Activated CD8-positive, alpha-beta T cell treated with anti-CD3 and anti-CD28 coated beads for 36 hours (primary cell): ENCODE results near the gene SURF1. TPM values are rescaled to one million over a fixed set of nuclear protein-coding genes. Genes with fewer than 3 reads are reported as not detected.
"Not testable (repeated sequence)": the region's sequence is repeated elsewhere in the genome, so short reads cannot be mapped to it uniquely, and the experiment has no call there.

Experiments used
- ATAC-seq: fragments of 200-7000 bp; cut with Tn5 transposase; one replicate; pipeline ENCODE4 v1.10.0; 2021; ENCODE audit warnings: mild to moderate bottlenecking, moderate library complexity
- CTCF ChIA-PET: fragments of 350-600 bp; sonication (Branson Sonifier 250); formaldehyde crosslinking; loops from one replicate; lab custom pipeline; 2021; ENCODE audit warnings: antibody characterized with exemption; lab: Charles Lee
- POLR2A ChIA-PET: fragments of 350-600 bp; sonication (Branson Sonifier 250); formaldehyde crosslinking; loops from one replicate; lab custom pipeline; 2021; ENCODE audit warnings: antibody characterized with exemption; lab: Charles Lee
- DNase-seq: peaks from one replicate; pipeline ENCODE4 v3.0.0-alpha.2; 2020
- H3K27ac Mint-ChIP-seq: one replicate; pipeline ENCODE4 v1.8.0; 2021; ENCODE audit warnings: mild to moderate bottlenecking, mixed read lengths
- H3K27me3 Mint-ChIP-seq: one replicate; pipeline ENCODE4 v1.8.0; 2021; ENCODE audit warnings: mixed read lengths
- H3K36me3 Mint-ChIP-seq: one replicate; pipeline ENCODE4 v1.8.0; 2021; ENCODE audit warnings: low read depth, mixed read lengths
- H3K4me1 Mint-ChIP-seq: one replicate; pipeline ENCODE4 v1.8.0; 2021; ENCODE audit warnings: low read depth, mixed read lengths
- H3K4me3 Mint-ChIP-seq: one replicate; pipeline ENCODE4 v1.8.0; 2021; ENCODE audit warnings: mild to moderate bottlenecking, moderate library complexity, mixed read lengths
- H3K9me3 Mint-ChIP-seq: one replicate; pipeline ENCODE4 v1.8.0; 2021; ENCODE audit warnings: mixed read lengths
- intact Hi-C: fragments of 100-400 bp; cut with micrococcal nuclease; formaldehyde crosslinking; loops from one replicate; pipeline ENCODE4 v1.10.0; 2022
- total RNA-seq, 2 experiments: library from RNA; stranded (reverse); gene quantifications; one replicate each; pipeline ENCODE4 v1.2.3, GENCODE V29; 2021
- TF ChIP-seq, protein P1 (sequence below): fragments of 200-600 bp; IDR thresholded peaks from one replicate; pipeline ENCODE4 v1.8.0; 2022; ENCODE audit warnings: antibody characterized with exemption, mild to moderate bottlenecking

SURF1 gene
- total RNA-seq, 2 experiments from 2014 or later = 22.1 to 25.3 TPM

DNA sequence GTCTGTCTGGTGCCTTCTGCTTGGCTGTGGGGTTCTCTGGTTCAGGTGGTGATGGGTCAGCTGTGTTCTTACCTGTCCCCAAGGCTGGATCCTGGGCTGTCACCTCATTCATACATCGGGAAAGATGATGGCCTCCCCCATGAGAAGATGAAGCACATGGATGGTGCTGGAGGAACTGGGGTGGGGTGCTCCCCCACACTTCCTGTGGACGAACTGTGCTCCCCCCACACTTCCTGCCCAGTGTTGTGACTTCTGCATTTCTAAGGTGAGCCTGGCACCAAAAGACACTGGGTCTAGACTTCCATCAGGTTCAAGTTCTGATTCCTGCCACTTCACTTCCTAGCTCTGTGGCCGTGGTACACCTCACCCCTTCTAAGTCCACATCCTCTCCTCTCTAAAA, 16.0 kb downstream of the SURF1 start:
- ChIA-PET POLR2A (interaction anchor here (24.9 kb wide), 1 partner anchor 21 kb away, joined by 872 read pairs; the partner anchor contains the start of genes MED22, RPL7A, SURF1 and SURF2), CTCF (interaction anchor here (0.7 to 1.9 kb wide), 7 partner anchors 8 to 140 kb away, joined by 3 to 7 read pairs (median 3); partner anchors contain the start of genes MED22 and RPL7A)
- no peaks in the 10 kb centered on the region for H3K27me3 Mint-ChIP-seq
- intact Hi-C loops = no loop called here
- H3K27ac Mint-ChIP-seq = peak overlapping the region; percentile 78
- DNase-seq = no peak
- peaks cover 37% of the 10 kb centered on the region for H3K4me1 Mint-ChIP-seq
- H3K4me3 Mint-ChIP-seq = no peak overlapping the region
- ATAC-seq = no peak
- H3K9me3 Mint-ChIP-seq = no peaks in the 10 kb centered on the region
- TF ChIP-seq, protein P1, sequence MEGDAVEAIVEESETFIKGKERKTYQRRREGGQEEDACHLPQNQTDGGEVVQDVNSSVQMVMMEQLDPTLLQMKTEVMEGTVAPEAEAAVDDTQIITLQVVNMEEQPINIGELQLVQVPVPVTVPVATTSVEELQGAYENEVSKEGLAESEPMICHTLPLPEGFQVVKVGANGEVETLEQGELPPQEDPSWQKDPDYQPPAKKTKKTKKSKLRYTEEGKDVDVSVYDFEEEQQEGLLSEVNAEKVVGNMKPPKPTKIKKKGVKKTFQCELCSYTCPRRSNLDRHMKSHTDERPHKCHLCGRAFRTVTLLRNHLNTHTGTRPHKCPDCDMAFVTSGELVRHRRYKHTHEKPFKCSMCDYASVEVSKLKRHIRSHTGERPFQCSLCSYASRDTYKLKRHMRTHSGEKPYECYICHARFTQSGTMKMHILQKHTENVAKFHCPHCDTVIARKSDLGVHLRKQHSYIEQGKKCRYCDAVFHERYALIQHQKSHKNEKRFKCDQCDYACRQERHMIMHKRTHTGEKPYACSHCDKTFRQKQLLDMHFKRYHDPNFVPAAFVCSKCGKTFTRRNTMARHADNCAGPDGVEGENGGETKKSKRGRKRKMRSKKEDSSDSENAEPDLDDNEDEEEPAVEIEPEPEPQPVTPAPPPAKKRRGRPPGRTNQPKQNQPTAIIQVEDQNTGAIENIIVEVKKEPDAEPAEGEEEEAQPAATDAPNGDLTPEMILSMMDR = no peak
- peaks cover 58% of the 10 kb centered on the region for H3K36me3 Mint-ChIP-seq

DNA sequence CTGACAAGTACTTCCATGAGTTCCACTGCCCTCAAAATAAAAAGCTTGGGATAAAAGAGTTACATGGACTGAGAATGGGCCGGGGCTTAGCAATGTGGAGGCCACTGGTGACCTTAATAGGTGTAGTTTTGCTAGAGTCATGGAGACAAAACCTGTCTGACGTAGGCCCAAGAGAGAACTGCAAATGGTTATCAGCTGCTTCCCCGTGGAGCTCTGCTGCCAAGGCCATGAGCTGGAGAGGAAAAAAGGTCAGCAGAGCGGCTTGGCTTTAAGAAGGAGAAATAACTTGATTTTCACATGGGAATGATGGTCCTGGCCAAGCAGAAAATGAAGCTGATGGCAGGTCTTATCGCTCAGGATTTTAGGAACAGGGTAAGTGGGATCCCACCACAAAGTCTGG, 16.6 kb downstream of the SURF1 start:
- no peak overlapping the region for H3K4me3 Mint-ChIP-seq
- H3K27ac Mint-ChIP-seq = peak overlapping the region; percentile 78
- no peaks in the 10 kb centered on the region for H3K27me3 Mint-ChIP-seq

DNA sequence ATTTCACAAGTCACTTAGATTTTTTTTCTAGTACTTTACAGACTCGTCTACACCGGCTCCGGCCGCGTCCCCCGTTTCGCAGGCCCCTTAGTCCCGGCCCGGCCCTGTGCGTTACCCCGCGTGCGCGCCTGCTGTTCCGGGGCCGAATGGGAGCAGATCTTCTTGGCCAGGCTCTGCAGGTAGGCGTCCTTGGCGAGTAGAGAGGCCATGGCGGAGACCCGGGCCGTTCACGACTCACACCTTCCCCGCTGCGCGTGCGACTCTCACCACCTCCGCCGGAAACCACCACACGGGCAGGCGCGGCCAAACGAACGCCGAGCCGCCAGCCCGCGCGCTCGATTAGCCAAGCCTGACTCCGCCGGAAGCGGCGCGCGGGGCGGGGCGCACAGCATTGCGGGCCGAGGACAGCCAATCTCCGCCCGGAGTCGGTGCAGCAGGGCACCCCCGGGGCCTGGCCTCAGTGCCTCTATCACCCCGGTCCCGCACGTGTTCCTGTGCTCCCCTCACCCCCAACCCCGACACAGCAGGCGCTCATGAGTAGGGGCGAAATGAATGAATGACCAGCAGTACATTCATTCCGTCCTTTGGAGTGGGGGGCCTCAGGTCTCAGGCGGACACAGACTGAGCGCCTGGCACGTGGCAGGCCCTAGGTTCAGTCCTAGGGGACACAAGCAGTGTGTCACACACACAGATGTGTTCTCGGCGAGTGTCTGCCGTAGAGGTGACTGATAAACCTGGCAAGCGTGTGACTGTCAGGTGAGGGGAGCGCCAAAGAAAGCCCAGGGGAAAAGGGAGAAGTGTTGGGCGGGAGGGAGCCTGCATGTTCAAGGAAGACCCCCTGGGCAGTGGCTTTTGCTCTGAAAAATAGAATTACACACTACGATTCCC, 20.1 kb downstream of the SURF1 start, which contains the start of gene SURF6:
Gene SURF6, minus strand, starts transcription at position 265 of the 888 bp plus-strand sequence. Its CDS starts 56 bp downstream, at position 209.
- peak within 1 kb of the TSS; percentile 97 for H3K4me3 Mint-ChIP-seq
- H3K27me3 Mint-ChIP-seq = no peaks in the 10 kb centered on the region
- TF ChIP-seq, protein P1 = no peak
- H3K4me1 Mint-ChIP-seq = peaks cover 48% of the 10 kb centered on the region
- peaks cover 78% of the 10 kb centered on the region for H3K36me3 Mint-ChIP-seq
- ATAC-seq (peak; percentile 96), DNase-seq (peak; percentile 95)
- POLR2A ChIA-PET = interaction anchor here (1.5 to 24.9 kb wide), 4 partner anchors 12 to 35 kb away, joined by 5 to 872 read pairs (median 15); partner anchors contain the start of genes MED22, RPL7A, SURF1 and SURF2
- H3K9me3 Mint-ChIP-seq = no peaks in the 10 kb centered on the region
- intact Hi-C loops = no loop called here
- CTCF ChIA-PET = interaction anchor here (2.0 kb wide), 1 partner anchor 97 kb away, joined by 5 read pairs; no protein-coding TSS in a partner anchor
- H3K27ac Mint-ChIP-seq = peak within 1 kb of the TSS; percentile 94

More for the DNA sequence above, 16.6 kb downstream of the SURF1 start:
- intact Hi-C loops = no loop called here
- H3K4me1 Mint-ChIP-seq = peaks cover 40% of the 10 kb centered on the region
- H3K36me3 Mint-ChIP-seq = peaks cover 63% of the 10 kb centered on the region
- POLR2A ChIA-PET = interaction anchor here (24.9 kb wide), 1 partner anchor 22 kb away, joined by 872 read pairs; the partner anchor contains the start of genes MED22, RPL7A, SURF1 and SURF2
- CTCF ChIA-PET = interaction anchor here (0.7 to 1.9 kb wide), 7 partner anchors 8 to 140 kb away, joined by 3 to 7 read pairs (median 3); partner anchors contain the start of genes MED22 and RPL7A
- ATAC-seq (no peak), DNase-seq (no peak)
- H3K9me3 Mint-ChIP-seq = no peaks in the 10 kb centered on the region
- TF ChIP-seq, protein P1 = no peak

DNA sequence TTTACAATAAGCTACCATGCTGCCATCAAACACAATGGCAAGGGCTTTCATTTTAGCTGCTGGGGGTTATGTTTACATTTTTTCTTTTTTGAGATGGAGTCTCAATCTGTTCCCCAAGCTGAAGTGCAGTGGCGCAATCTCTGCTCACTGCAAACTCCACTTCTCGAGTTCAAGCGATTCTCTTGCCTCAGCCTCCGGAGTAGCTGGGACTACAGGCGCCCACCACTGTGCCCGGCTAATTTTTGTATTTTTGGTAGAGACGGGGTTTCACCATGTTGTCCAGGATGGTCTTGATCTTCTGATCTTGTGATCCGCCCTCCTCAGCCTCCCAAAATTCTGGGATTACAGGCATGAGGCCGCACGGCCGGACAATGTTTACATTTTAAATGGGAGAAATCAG, 21.4 kb downstream of the SURF1 start:
- ATAC-seq, H3K27me3 Mint-ChIP-seq, H3K9me3 Mint-ChIP-seq, intact Hi-C loops, DNase-seq: not testable (repeated sequence)
- ChIA-PET POLR2A (interaction anchor here (0.8 to 2.9 kb wide), 10 partner anchors 11 to 149 kb away, joined by 3 to 20 read pairs (median 4); partner anchors contain the start of genes MED22, RPL7A and SLC2A6), CTCF (interaction anchor here (0.8 to 2.4 kb wide), 5 partner anchors 37 to 313 kb away, joined by 3 to 11 read pairs (median 4); no protein-coding TSS in a partner anchor)
- Mint-ChIP-seq H3K36me3 (peaks cover 73% of the 10 kb centered on the region), H3K27ac (peak overlapping the region; percentile 86), H3K4me3 (peak overlapping the region; percentile 97), H3K4me1 (peaks cover 39% of the 10 kb centered on the region)

DNA sequence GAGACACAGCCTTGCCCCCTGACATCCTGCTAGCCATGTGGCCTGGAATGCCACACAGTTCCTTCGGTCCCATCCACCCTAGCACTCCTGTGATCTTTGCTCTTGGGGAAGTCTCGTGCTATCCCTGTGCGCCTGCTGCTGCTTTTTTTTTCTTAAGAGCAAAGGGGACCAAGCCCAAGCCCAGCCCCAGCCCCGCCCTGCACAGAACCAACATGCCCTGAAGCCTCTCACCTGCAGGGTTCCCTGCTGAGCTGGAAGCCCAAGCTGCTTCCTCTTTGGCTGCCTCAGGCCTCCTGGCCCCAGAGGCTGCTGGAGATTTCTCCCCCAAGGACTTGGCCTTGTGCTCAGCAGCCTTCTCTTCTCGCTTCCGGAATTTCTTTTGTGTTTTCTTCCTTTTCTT, 22.1 kb downstream of the SURF1 start:
- Mint-ChIP-seq H3K27ac (peak overlapping the region; percentile 86), H3K36me3 (peaks cover 68% of the 10 kb centered on the region), H3K4me1 (peaks cover 37% of the 10 kb centered on the region), H3K4me3 (peak overlapping the region; percentile 97), H3K27me3 (no peaks in the 10 kb centered on the region), H3K9me3 (no peaks in the 10 kb centered on the region)
- TF ChIP-seq, protein P1 = no peak
- POLR2A ChIA-PET = interaction anchor here (0.8 to 2.9 kb wide), 7 partner anchors 12 to 144 kb away, joined by 3 to 20 read pairs (median 5); partner anchors contain the start of genes MED22, RPL7A and SLC2A6
- intact Hi-C loops = no loop called here
- CTCF ChIA-PET = interaction anchor here (0.8 to 2.4 kb wide), 4 partner anchors 38 to 148 kb away, joined by 3 to 11 read pairs (median 4); no protein-coding TSS in a partner anchor
- DNase-seq (no peak), ATAC-seq (no peak)
